Endothelial cell of umbilical vein (primary cell): Measurements from ENCODE around the gene GNAS. TPM values are rescaled to one million over a fixed set of nuclear protein-coding genes. Genes with fewer than 3 reads are reported as not detected.

Source experiments
- BruUV-seq: library from RNA; stranded (reverse); fragments of 400-500 nt; replicated peaks from 2 replicates; lab custom pipeline; 2021; lab: Mats Ljungman, UMichigan
- CTCF ChIA-PET: fragments of 300-600, 350-600 bp; sonication (Branson Sonifier 250); formaldehyde crosslinking; loops from one replicate; lab custom pipeline; 2021; ENCODE audit warnings: antibody characterized with exemption, inconsistent platforms; lab: Charles Lee
- POLR2A ChIA-PET: fragments of 300-600, 350-600 bp; sonication (Branson Sonifier 250); formaldehyde crosslinking; loops from one replicate; lab custom pipeline; 2021; ENCODE audit warnings: antibody characterized with exemption, inconsistent platforms; lab: Charles Lee
- DNase-seq: peaks from one replicate; pipeline ENCODE4 v3.0.0-alpha.2; 2011; ENCODE audit warnings: low read depth, low spot score
- FAIRE-seq: peaks from 2 replicates; lab custom pipeline; 2011; peaks lifted over from hg19 to GRCh38; lab: Jason Lieb, UNC
- H2AFZ ChIP-seq: 2 replicates; pipeline ENCODE4 v1.6.0; 2012; ENCODE audit warnings: low read depth, low read length, control low read depth, inconsistent platforms
- H3K27ac ChIP-seq: 2 replicates; pipeline ENCODE4 v1.5.1; 2011; ENCODE audit warnings: low read depth, mild to moderate bottlenecking, control low read depth, low read length, moderate library complexity; ENCODE audit not compliant: insufficient read depth
- H3K27me3 ChIP-seq, 2 experiments: 2 replicates each; pipeline versions ENCODE4 v1.6.0 to v1.6.1; 2011; ENCODE audit warnings: low read length in 2 of 2, mixed read lengths in 1 of 2; ENCODE audit not compliant: control insufficient read depth in 2 of 2, insufficient read depth in 2 of 2
- H3K36me3 ChIP-seq, 2 experiments: 2 replicates in 1 of 2; 3 replicates in 1 of 2; pipeline ENCODE4 v1.5.1; 2011; ENCODE audit warnings: low read length in 2 of 2, mild to moderate bottlenecking in 1 of 2, moderate library complexity in 1 of 2; ENCODE audit not compliant: control insufficient read depth in 2 of 2, insufficient read depth in 2 of 2; ENCODE audit errors: extremely low read depth in 1 of 2
- H3K4me1 ChIP-seq: 3 replicates; pipeline ENCODE4 v1.5.1; 2011; ENCODE audit warnings: mild to moderate bottlenecking, low read length; ENCODE audit not compliant: control insufficient read depth, insufficient read depth; ENCODE audit errors: extremely low read depth
- H3K4me2 ChIP-seq: 2 replicates; pipeline ENCODE4 v1.6.1; 2011; ENCODE audit warnings: low read length, control low read depth, mixed read lengths; ENCODE audit not compliant: insufficient read depth
- H3K4me3 ChIP-seq, 3 experiments: fragments of 200-600 bp in 1 of 3; sonication (generic), shearing (Covaris generic) in 1 of 3; replicated peaks in 1 of 3; 2 replicates each; pipeline ENCODE4 v1.5.1; 2011 to 2016; ENCODE audit warnings: control low read depth in 3 of 3, low read length in 3 of 3, mild to moderate bottlenecking in 2 of 3, inconsistent platforms in 1 of 3, low read depth in 1 of 3, moderate library complexity in 1 of 3; ENCODE audit not compliant: insufficient read depth in 1 of 3
- H3K79me2 ChIP-seq: 2 replicates; pipeline ENCODE4 v1.6.0; 2012; ENCODE audit warnings: low read length, inconsistent platforms; ENCODE audit not compliant: control insufficient read depth, insufficient read depth
- H3K9ac ChIP-seq: replicated peaks from 2 replicates; pipeline ENCODE3; 2011; ENCODE audit warnings: low read length, control low read depth; ENCODE audit not compliant: insufficient read depth; ENCODE audit errors: extremely low read depth
- H3K9me1 ChIP-seq: replicated peaks from 3 replicates; pipeline ENCODE4 v1.6.0; 2011; ENCODE audit warnings: mild to moderate bottlenecking, low read length; ENCODE audit not compliant: control insufficient read depth, insufficient read depth; ENCODE audit errors: extremely low read depth
- H3K9me3 ChIP-seq: replicated peaks from 2 replicates; pipeline ENCODE4 v1.5.1; 2012; ENCODE audit warnings: low read length, inconsistent platforms; ENCODE audit not compliant: control insufficient read depth, insufficient read depth
- H4K20me1 ChIP-seq: replicated peaks from 2 replicates; pipeline ENCODE3; 2011; ENCODE audit warnings: mild to moderate bottlenecking, low read length; ENCODE audit not compliant: control insufficient read depth, insufficient read depth; ENCODE audit errors: extremely low read depth
- EZH2 ChIP-seq: IDR thresholded peaks from 2 replicates; pipeline ENCODE4 v1.6.1; 2012; ENCODE audit warnings: borderline replicate concordance, low read depth, mild to moderate bottlenecking, moderate library complexity, low read length, inconsistent platforms; ENCODE audit not compliant: severe bottlenecking
- FOS ChIP-seq: IDR thresholded peaks from 2 replicates; pipeline ENCODE4 v1.6.1; 2011; ENCODE audit warnings: mild to moderate bottlenecking, low read length, moderate library complexity, borderline replicate concordance; ENCODE audit not compliant: insufficient read depth
- GATA2 ChIP-seq: IDR thresholded peaks from 2 replicates; pipeline ENCODE4 v1.7.0; 2011; ENCODE audit warnings: low read depth, mild to moderate bottlenecking, moderate library complexity, mixed read lengths, low read length; ENCODE audit not compliant: insufficient read length, insufficient read depth
- JUN ChIP-seq: IDR thresholded peaks from 2 replicates; pipeline ENCODE4 v1.6.1; 2011; ENCODE audit warnings: borderline replicate concordance, low read depth; ENCODE audit not compliant: insufficient read length, insufficient read depth
- MAX ChIP-seq: IDR thresholded peaks from 2 replicates; pipeline ENCODE4 v1.6.1; 2011; ENCODE audit not compliant: insufficient read depth, insufficient read length
- MYC ChIP-seq: IDR thresholded peaks from one replicate; pipeline ENCODE4 v1.6.1; 2011; ENCODE audit warnings: mild to moderate bottlenecking, low read depth, low read length
- POLR2A ChIP-seq: IDR thresholded peaks from 2 replicates; pipeline ENCODE4 v1.6.1; 2012; ENCODE audit warnings: low read depth, mild to moderate bottlenecking, control low read depth, low read length
- POLR2AphosphoS5 ChIP-seq: IDR thresholded peaks from 2 replicates; pipeline ENCODE4 v1.6.1; 2012; ENCODE audit warnings: low read depth, mild to moderate bottlenecking, control low read depth, low read length, moderate library complexity; ENCODE audit not compliant: insufficient read depth
- dilution Hi-C: fragments of 300-500 bp; cut with MboI; formaldehyde crosslinking; loops from one replicate; pipeline ENCODE4 v1.15.0; 2019; ENCODE audit warnings: low sequenced_read_pairs; ENCODE audit not compliant: extremely low pct_ligation_motif_present
- intact Hi-C: fragments of 100-400 bp; cut with micrococcal nuclease; formaldehyde crosslinking; loops from one replicate; pipeline ENCODE4 v1.10.0; 2022
- polyA plus RNA-seq, 4 experiments: library from polyadenylated mRNA; depleted of rRNA in 3 of 4; stranded (reverse) in 3 of 4; unstranded in 1 of 4; fragments of >200 nt; gene quantifications; 2 replicates each; pipeline versions ENCODE4 v1.2.1 to v1.2.3, GENCODE V29; 2011 to 2012; ENCODE audit warnings: missing spikeins in 1 of 4
- total RNA-seq: library from RNA; stranded (reverse); gene quantifications from 2 replicates; pipeline ENCODE4 v1.2.3, GENCODE V29; 2021
- TF ChIP-seq, protein P1 (sequence below), 2 donors: IDR thresholded peaks; 1 replicate in 1 of 2; 2 replicates in 1 of 2; pipeline ENCODE4 v1.5.1; 2011; ENCODE audit warnings: low read length in 2 of 2, mild to moderate bottlenecking in 2 of 2, moderate library complexity in 2 of 2, control low read depth in 1 of 2, inconsistent platforms in 1 of 2, low read depth in 1 of 2; ENCODE audit not compliant: insufficient read depth in 1 of 2; ENCODE audit errors: extremely low read depth in 1 of 2

Gene GNAS
- total and polyA plus RNA-seq, 2 donors (not counting 3 experiments of a cell fraction or from before 2014, with no cell fraction given) = 1,141 to 1,882 TPM

- POLR2A ChIA-PET = no interaction called here
- FAIRE-seq = no peak
- no peak within 1 kb of the TSS for H3K4me3 ChIP-seq
- H3K4me2 ChIP-seq = no peak within 1 kb of the TSS
- no peaks in the 10 kb centered on the region for H3K4me1 ChIP-seq
- H2AFZ ChIP-seq = no peak within 1 kb of the TSS
- DNase-seq = no peak
- BruUV-seq = no TSS peak
- dilution Hi-C loops (no loop called here), intact Hi-C loops (loop anchor here (10.0 kb wide), 2 partner anchors 196 to 616 kb away; partner anchors contain the start of gene STX16)
- no peaks in the 10 kb centered on the region for H3K9me3 ChIP-seq
- H3K27ac ChIP-seq = no peak within 1 kb of the TSS
- H4K20me1 ChIP-seq = no peaks in the 10 kb centered on the region
- H3K36me3 ChIP-seq = no peaks in the 10 kb centered on the region
- H3K9me1 ChIP-seq = no peaks in the 10 kb centered on the region
- TF ChIP-seq MAX (no peak), EZH2 (no peak), GATA2 (no peak), FOS (no peak), POLR2AphosphoS5 (no peak), JUN (no peak), MYC (no peak), POLR2A (no peak)
- TF ChIP-seq, protein P1, sequence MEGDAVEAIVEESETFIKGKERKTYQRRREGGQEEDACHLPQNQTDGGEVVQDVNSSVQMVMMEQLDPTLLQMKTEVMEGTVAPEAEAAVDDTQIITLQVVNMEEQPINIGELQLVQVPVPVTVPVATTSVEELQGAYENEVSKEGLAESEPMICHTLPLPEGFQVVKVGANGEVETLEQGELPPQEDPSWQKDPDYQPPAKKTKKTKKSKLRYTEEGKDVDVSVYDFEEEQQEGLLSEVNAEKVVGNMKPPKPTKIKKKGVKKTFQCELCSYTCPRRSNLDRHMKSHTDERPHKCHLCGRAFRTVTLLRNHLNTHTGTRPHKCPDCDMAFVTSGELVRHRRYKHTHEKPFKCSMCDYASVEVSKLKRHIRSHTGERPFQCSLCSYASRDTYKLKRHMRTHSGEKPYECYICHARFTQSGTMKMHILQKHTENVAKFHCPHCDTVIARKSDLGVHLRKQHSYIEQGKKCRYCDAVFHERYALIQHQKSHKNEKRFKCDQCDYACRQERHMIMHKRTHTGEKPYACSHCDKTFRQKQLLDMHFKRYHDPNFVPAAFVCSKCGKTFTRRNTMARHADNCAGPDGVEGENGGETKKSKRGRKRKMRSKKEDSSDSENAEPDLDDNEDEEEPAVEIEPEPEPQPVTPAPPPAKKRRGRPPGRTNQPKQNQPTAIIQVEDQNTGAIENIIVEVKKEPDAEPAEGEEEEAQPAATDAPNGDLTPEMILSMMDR (IDR thresholded peaks at IDR 0.05; ENCODE audit: extremely low read depth in 1 of 2, insufficient read depth in 1 of 2, low read depth in 1 of 2, low read length in 2 of 2) = no peak
- peaks cover 44 to 46% of the 10 kb centered on the region in 2 experiments for H3K27me3 ChIP-seq
- no peaks in the 10 kb centered on the region for H3K79me2 ChIP-seq
- CTCF ChIA-PET = interaction anchor here (1.3 to 3.6 kb wide), 3 partner anchors 17 to 371 kb away, joined by 3 to 67 read pairs (median 9); no protein-coding TSS in a partner anchor
- H3K9ac ChIP-seq = no peak within 1 kb of the TSS
These were observed 1.8 kb upstream of the GNAS start, which contains the start of gene GNAS-AS1 for GRCh38 chr20:58850693-58851174. Gene GNAS-AS1 (minus strand): TSS chr20:58850902.
